Measurements from ENCODE around the gene KCNT1. TPM values are rescaled to one million over a fixed set of nuclear protein-coding genes. Genes with fewer than 3 reads are reported as not detected.

KCNT1 gene
- total RNA-seq, 1 donor = not detected

DNA sequence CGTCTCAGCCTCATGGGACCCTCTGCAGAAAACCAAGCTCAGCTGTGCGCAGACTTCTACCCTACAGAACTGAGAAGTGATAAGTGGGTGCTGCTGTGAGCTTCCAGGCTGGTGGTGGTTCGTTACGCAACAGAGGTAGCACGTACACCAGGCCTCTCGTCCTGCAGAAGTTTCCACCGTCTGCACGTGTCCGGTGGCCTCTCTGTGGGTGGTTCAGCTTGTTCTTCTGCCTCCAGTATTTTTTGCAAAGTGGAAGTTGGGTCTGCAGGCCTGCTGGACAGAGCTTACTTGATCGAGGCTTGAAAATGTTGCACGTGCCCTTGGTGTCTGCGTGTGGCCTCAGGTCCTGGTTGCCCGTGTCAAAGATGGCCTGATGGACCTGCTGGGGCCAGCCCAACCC is 27.5 kb downstream of the KCNT1 start:
- Histone ChIP-seq H4K20me1 (ENCODE audit: insufficient read depth, low read length) (no peaks in the 10 kb centered on the region), H3K4me2 (ENCODE audit: insufficient read depth, low read length) (no peak overlapping the region), H3K9me3 (ENCODE audit: low read depth, low read length) (no peaks in the 10 kb centered on the region), H3K4me1 (ENCODE audit: insufficient read depth, low read length) (no peaks in the 10 kb centered on the region), H3K27ac (ENCODE audit: low read depth, low read length) (no peak overlapping the region), H2AFZ (ENCODE audit: low read length) (no peak overlapping the region), H3K4me3 (ENCODE audit: insufficient read depth, low read length) (no peak overlapping the region), H3K36me3 (ENCODE audit: insufficient read depth, low read length) (no peaks in the 10 kb centered on the region), H3K27me3 (ENCODE audit: insufficient read depth, low read length) (peaks cover 7% of the 10 kb centered on the region), H3K79me2 (ENCODE audit: insufficient read depth, low read length) (no peaks in the 10 kb centered on the region)
- DNase-seq (ENCODE audit: insufficient read length, low spot score, missing footprints) = no peak
- TF ChIP-seq, protein P1, sequence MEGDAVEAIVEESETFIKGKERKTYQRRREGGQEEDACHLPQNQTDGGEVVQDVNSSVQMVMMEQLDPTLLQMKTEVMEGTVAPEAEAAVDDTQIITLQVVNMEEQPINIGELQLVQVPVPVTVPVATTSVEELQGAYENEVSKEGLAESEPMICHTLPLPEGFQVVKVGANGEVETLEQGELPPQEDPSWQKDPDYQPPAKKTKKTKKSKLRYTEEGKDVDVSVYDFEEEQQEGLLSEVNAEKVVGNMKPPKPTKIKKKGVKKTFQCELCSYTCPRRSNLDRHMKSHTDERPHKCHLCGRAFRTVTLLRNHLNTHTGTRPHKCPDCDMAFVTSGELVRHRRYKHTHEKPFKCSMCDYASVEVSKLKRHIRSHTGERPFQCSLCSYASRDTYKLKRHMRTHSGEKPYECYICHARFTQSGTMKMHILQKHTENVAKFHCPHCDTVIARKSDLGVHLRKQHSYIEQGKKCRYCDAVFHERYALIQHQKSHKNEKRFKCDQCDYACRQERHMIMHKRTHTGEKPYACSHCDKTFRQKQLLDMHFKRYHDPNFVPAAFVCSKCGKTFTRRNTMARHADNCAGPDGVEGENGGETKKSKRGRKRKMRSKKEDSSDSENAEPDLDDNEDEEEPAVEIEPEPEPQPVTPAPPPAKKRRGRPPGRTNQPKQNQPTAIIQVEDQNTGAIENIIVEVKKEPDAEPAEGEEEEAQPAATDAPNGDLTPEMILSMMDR (IDR thresholded peaks at IDR 0.05; ENCODE audit: extremely low read depth, low read depth, low read length) = no peak

DNA sequence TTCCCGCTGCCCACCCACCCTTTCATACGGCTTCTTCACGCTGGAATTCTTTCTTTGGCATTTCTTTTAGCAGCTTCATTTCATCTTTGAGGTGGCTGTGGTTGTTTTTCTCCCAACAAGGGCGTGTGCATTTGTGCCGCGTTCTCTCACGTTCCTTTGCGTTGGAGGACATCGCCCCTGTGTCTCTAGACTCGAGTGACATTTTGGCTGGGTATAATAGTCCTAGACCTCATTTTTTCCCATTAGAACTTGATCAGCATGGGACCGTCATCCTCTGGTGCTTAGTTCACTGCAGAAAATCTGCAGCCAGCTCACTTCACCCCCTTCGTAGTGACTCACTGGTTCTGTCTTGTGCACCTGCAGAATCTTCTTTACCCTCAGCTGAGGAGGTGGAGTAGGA is 29.5 kb downstream of the KCNT1 start:
- TF ChIP-seq, protein P1 (IDR thresholded peaks at IDR 0.05; ENCODE audit: extremely low read depth, low read depth, low read length) = no peak
- H3K27me3 ChIP-seq (ENCODE audit: insufficient read depth, low read length) = peaks cover 7% of the 10 kb centered on the region

DNA sequence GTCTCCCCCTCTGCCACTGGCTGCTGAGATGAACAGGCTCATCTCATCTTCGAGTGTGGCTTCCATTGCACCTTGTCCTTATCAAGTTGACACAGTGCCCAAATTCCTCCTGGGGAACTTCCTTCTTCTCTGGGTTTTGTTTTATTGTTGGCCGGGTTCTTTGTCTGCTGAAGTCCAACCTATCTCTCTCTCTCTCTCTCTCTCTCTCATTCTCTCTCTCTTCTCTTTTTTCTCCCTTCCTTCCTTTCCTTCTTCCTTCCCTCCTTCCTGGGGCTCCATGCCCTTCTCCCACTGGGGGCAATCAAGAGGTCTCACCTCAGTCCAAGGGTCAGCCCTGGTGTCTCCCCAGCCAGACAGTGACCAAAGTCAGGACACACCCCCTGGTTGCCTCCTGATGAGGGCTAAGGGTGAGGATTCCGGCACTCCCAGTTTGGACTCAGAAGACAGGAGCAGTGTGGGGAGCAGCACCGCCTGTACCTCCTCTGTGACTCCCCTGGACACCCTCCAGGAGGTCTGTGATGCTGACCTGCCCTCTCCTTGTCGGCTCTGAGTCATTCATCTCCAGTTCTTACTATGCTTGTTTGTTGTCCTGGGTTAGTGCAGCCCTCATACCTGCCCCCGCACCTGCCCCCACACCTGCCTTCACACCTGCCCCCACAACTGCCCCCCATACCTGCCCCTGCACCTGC is 30.7 kb downstream of the KCNT1 start:
- H3K36me3 ChIP-seq (ENCODE audit: insufficient read depth, low read length) = no peaks in the 10 kb centered on the region
- no peaks in the 10 kb centered on the region for H3K9me3 ChIP-seq (ENCODE audit: low read depth, low read length)
- no peak overlapping the region for H3K27ac ChIP-seq (ENCODE audit: low read depth, low read length)
- H3K27me3 ChIP-seq (ENCODE audit: insufficient read depth, low read length) = peaks cover 7% of the 10 kb centered on the region
- no peaks in the 10 kb centered on the region for H3K79me2 ChIP-seq (ENCODE audit: insufficient read depth, low read length)
- H4K20me1 ChIP-seq (ENCODE audit: insufficient read depth, low read length) = no peaks in the 10 kb centered on the region
- H3K4me1 ChIP-seq (ENCODE audit: insufficient read depth, low read length) = no peaks in the 10 kb centered on the region
- TF ChIP-seq, protein P1 (IDR thresholded peaks at IDR 0.05; ENCODE audit: extremely low read depth, low read depth, low read length) = no peak
- no peak overlapping the region for H3K4me2 ChIP-seq (ENCODE audit: insufficient read depth, low read length)
- no peak overlapping the region for H3K4me3 ChIP-seq (ENCODE audit: insufficient read depth, low read length)
- DNase-seq (ENCODE audit: insufficient read length, low spot score, missing footprints) = no peak
- H2AFZ ChIP-seq (ENCODE audit: low read length) = no peak overlapping the region

More for the DNA sequence above, 29.5 kb downstream of the KCNT1 start:
- Histone ChIP-seq H3K4me2 (ENCODE audit: insufficient read depth, low read length) (no peak overlapping the region), H4K20me1 (ENCODE audit: insufficient read depth, low read length) (no peaks in the 10 kb centered on the region), H3K4me1 (ENCODE audit: insufficient read depth, low read length) (no peaks in the 10 kb centered on the region), H3K27ac (ENCODE audit: low read depth, low read length) (no peak overlapping the region), H3K4me3 (ENCODE audit: insufficient read depth, low read length) (no peak overlapping the region), H3K36me3 (ENCODE audit: insufficient read depth, low read length) (no peaks in the 10 kb centered on the region), H3K9me3 (ENCODE audit: low read depth, low read length) (no peaks in the 10 kb centered on the region), H3K79me2 (ENCODE audit: insufficient read depth, low read length) (no peaks in the 10 kb centered on the region), H2AFZ (ENCODE audit: low read length) (no peak overlapping the region)
- no peak for DNase-seq (ENCODE audit: insufficient read length, low spot score, missing footprints)

DNA sequence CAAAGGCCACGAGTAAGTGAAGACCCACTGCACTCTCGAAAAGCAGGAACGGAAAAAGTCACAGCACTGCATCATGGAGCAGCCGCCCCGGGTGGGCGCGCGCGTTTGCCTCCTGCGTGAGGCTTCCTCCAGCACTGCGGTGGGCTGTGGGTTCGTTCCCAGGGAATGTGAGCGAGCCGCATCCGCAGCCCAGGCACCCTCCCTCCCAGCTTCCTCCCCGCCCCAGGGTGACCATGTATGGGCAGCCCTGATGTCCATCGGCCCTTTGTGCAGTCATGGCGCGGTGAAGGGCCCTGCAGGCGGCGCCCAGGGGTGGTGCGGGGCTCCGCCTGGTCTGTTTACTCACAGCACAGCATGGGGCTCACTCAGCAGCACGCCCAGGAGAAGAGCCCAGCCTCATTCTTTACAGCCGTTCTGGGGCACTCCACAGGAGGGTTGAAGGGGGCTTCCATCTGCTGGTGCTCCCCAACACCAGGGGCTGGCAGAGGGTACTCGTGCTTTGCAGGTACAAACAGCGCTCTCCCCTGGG is 32.7 kb downstream of the KCNT1 start:
- H3K4me1 ChIP-seq (ENCODE audit: insufficient read depth, low read length) = no peaks in the 10 kb centered on the region
- no peak overlapping the region for H2AFZ ChIP-seq (ENCODE audit: low read length)
- no peak overlapping the region for H3K4me2 ChIP-seq (ENCODE audit: insufficient read depth, low read length)
- no peaks in the 10 kb centered on the region for H3K27me3 ChIP-seq (ENCODE audit: insufficient read depth, low read length)
- H4K20me1 ChIP-seq (ENCODE audit: insufficient read depth, low read length) = no peaks in the 10 kb centered on the region
- TF ChIP-seq, protein P1 (IDR thresholded peaks at IDR 0.05; ENCODE audit: extremely low read depth, low read depth, low read length) = no peak
- no peak for DNase-seq (ENCODE audit: insufficient read length, low spot score, missing footprints)
- H3K36me3 ChIP-seq (ENCODE audit: insufficient read depth, low read length) = no peaks in the 10 kb centered on the region
- no peak overlapping the region for H3K4me3 ChIP-seq (ENCODE audit: insufficient read depth, low read length)
- H3K27ac ChIP-seq (ENCODE audit: low read depth, low read length) = no peak overlapping the region
- no peaks in the 10 kb centered on the region for H3K79me2 ChIP-seq (ENCODE audit: insufficient read depth, low read length)
- H3K9me3 ChIP-seq (ENCODE audit: low read depth, low read length) = no peaks in the 10 kb centered on the region

Measured in osteoblast (primary cell).